ENCODE results near the gene NMBR. TPM values are rescaled to one million over a fixed set of nuclear protein-coding genes. Genes with fewer than 3 reads are reported as not detected.

The NMBR gene
- total and polyA plus RNA-seq, 2 donors (not counting 1 experiment from before 2014, with no cell fraction given), result 0.09 TPM; not detected in 1

GRCh38 chr6:142075516-142076101 lies 71.3 kb downstream of the NMBR start:
- H3K9ac ChIP-seq (ENCODE audit: low read length), result no peak overlapping the region
- ChIA-PET POLR2A (no interaction called here), CTCF (no interaction called here)
- no peak overlapping the region for H2AFZ ChIP-seq (ENCODE audit: insufficient read depth, low read depth, low read length, poor library complexity, severe bottlenecking)
- no peaks in the 10 kb centered on the region for H3K9me3 ChIP-seq (ENCODE audit: control extremely low read depth in 1 of 3, control insufficient read depth in 2 of 3, insufficient read depth in 1 of 3, low read length in 2 of 3)
- H3K9me3 Mint-ChIP-seq (ENCODE audit: insufficient read depth), result no peaks in the 10 kb centered on the region
- no peaks in the 10 kb centered on the region for H3K4me1 Mint-ChIP-seq
- no peaks in the 10 kb centered on the region for H3K27me3 Mint-ChIP-seq
- H3K4me2 ChIP-seq (replicated peaks; ENCODE audit: low read depth, low read length, poor library complexity, severe bottlenecking), result no peak overlapping the region
- no peak overlapping the region for H3K27ac Mint-ChIP-seq
- no peak overlapping the region for H3K4me3 Mint-ChIP-seq
- no peak for DNase-seq
- 100% methylated on average over 4 of the region's 7 CpGs for WGBS (ENCODE audit: insufficient coverage)
- TF ChIP-seq EZH2 (IDR thresholded peaks at IDR 0.05; ENCODE audit: borderline replicate concordance, insufficient read depth, low read depth, low read length, poor library complexity, severe bottlenecking), result no peak
- TF ChIP-seq, protein P1, sequence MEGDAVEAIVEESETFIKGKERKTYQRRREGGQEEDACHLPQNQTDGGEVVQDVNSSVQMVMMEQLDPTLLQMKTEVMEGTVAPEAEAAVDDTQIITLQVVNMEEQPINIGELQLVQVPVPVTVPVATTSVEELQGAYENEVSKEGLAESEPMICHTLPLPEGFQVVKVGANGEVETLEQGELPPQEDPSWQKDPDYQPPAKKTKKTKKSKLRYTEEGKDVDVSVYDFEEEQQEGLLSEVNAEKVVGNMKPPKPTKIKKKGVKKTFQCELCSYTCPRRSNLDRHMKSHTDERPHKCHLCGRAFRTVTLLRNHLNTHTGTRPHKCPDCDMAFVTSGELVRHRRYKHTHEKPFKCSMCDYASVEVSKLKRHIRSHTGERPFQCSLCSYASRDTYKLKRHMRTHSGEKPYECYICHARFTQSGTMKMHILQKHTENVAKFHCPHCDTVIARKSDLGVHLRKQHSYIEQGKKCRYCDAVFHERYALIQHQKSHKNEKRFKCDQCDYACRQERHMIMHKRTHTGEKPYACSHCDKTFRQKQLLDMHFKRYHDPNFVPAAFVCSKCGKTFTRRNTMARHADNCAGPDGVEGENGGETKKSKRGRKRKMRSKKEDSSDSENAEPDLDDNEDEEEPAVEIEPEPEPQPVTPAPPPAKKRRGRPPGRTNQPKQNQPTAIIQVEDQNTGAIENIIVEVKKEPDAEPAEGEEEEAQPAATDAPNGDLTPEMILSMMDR (IDR thresholded peaks at IDR 0.05), result no peak
- ATAC-seq (ENCODE audit: low read depth), result no peak
- H3K27me3 ChIP-seq (replicated peaks in 1 of 4; ENCODE audit: control extremely low read depth in 1 of 4, control insufficient read depth in 3 of 4, insufficient read depth in 4 of 4, low read length in 3 of 4), result no peaks in the 10 kb centered on the region
- no peak overlapping the region for H3K4me3 ChIP-seq (ENCODE audit: control extremely low read depth in 1 of 5, extremely low read depth in 1 of 5, insufficient read depth in 1 of 5, low read depth in 2 of 5, low read length in 4 of 5)
- no peaks in the 10 kb centered on the region for H3K79me2 ChIP-seq (ENCODE audit: control insufficient read depth, insufficient read depth, low read length)
- H4K20me1 ChIP-seq (ENCODE audit: control insufficient read depth, insufficient read depth, low read length, poor library complexity, severe bottlenecking), result no peaks in the 10 kb centered on the region
- intact Hi-C loops (cut with micrococcal nuclease), result no loop called here
- H3K36me3 ChIP-seq (replicated peaks in 1 of 2; ENCODE audit: control extremely low read depth in 1 of 2, control insufficient read depth in 1 of 2, extremely low read depth in 1 of 2, insufficient read depth in 2 of 2, low read length in 1 of 2), result no peaks in the 10 kb centered on the region
- H3K27ac ChIP-seq (ENCODE audit: low read length in 2 of 2), result no peak overlapping the region
- H3K4me1 ChIP-seq (ENCODE audit: control insufficient read depth in 2 of 2, insufficient read depth in 2 of 2, low read length in 2 of 2), result no peaks in the 10 kb centered on the region

DNA sequence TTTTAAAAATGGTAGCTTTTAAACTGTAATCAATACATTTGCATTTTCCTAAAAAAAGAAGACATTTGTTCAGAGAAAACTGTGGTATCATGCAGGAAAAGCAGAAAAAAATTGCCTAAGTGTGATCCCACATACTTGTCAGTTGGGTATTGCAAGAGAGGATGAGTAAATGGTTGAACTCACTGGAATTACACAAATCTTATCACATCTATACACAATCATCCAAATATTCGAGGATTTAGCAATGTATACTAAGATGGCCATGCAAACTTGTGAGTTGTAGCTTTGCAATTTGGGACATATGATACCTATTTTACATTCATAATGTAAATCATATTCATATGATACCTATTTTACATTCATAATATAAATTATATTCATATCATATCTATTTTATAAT lies 72.4 kb downstream of the NMBR start:
- intact Hi-C loops (cut with micrococcal nuclease), result no loop called here
- no peak for TF ChIP-seq EZH2 (IDR thresholded peaks at IDR 0.05; ENCODE audit: borderline replicate concordance, insufficient read depth, low read depth, low read length, poor library complexity, severe bottlenecking)
- TF ChIP-seq, protein P1 (IDR thresholded peaks at IDR 0.05), result no peak

More for the DNA sequence above, 72.4 kb downstream of the NMBR start:
- ChIA-PET CTCF (no interaction called here), POLR2A (no interaction called here)
- H3K4me3 ChIP-seq (ENCODE audit: control extremely low read depth in 1 of 5, extremely low read depth in 1 of 5, insufficient read depth in 1 of 5, low read depth in 2 of 5, low read length in 4 of 5), result no peak overlapping the region
- no peaks in the 10 kb centered on the region for H3K36me3 ChIP-seq (replicated peaks in 1 of 2; ENCODE audit: control extremely low read depth in 1 of 2, control insufficient read depth in 1 of 2, extremely low read depth in 1 of 2, insufficient read depth in 2 of 2, low read length in 1 of 2)
- H3K4me1 ChIP-seq (ENCODE audit: control insufficient read depth in 2 of 2, insufficient read depth in 2 of 2, low read length in 2 of 2), result no peaks in the 10 kb centered on the region
- no peaks in the 10 kb centered on the region for H3K4me1 Mint-ChIP-seq
- H3K79me2 ChIP-seq (ENCODE audit: control insufficient read depth, insufficient read depth, low read length), result no peaks in the 10 kb centered on the region
- H3K27ac ChIP-seq (ENCODE audit: low read length in 2 of 2), result no peak overlapping the region
- H3K27ac Mint-ChIP-seq, result no peak overlapping the region
- no peaks in the 10 kb centered on the region for H4K20me1 ChIP-seq (ENCODE audit: control insufficient read depth, insufficient read depth, low read length, poor library complexity, severe bottlenecking)
- DNase-seq (no peak), ATAC-seq (ENCODE audit: low read depth) (no peak)
- no peaks in the 10 kb centered on the region for H3K27me3 Mint-ChIP-seq
- no peak overlapping the region for H3K4me2 ChIP-seq (replicated peaks; ENCODE audit: low read depth, low read length, poor library complexity, severe bottlenecking)
- H3K9me3 ChIP-seq (ENCODE audit: control extremely low read depth in 1 of 3, control insufficient read depth in 2 of 3, insufficient read depth in 1 of 3, low read length in 2 of 3), result no peaks in the 10 kb centered on the region
- WGBS (ENCODE audit: insufficient coverage), result no CpG with 5 or more reads among the region's 1 CpG
- no peaks in the 10 kb centered on the region for H3K9me3 Mint-ChIP-seq (ENCODE audit: insufficient read depth)
- H3K27me3 ChIP-seq (replicated peaks in 1 of 4; ENCODE audit: control extremely low read depth in 1 of 4, control insufficient read depth in 3 of 4, insufficient read depth in 4 of 4, low read length in 3 of 4), result no peaks in the 10 kb centered on the region
- H3K9ac ChIP-seq (ENCODE audit: low read length), result no peak overlapping the region
- no peak overlapping the region for H2AFZ ChIP-seq (ENCODE audit: insufficient read depth, low read depth, low read length, poor library complexity, severe bottlenecking)
- no peak overlapping the region for H3K4me3 Mint-ChIP-seq
